B cell (primary cell): Measurements from ENCODE around the gene WDR4. TPM values are rescaled to one million over a fixed set of nuclear protein-coding genes. Genes with fewer than 3 reads are reported as not detected.

ENCODE experiments used
- ATAC-seq: fragments of 200-7000 bp; cut with Tn5 transposase; one replicate; pipeline ENCODE4 v1.10.0; 2021; ENCODE audit warnings: low read depth, mild to moderate bottlenecking, moderate number of reproducible peaks, moderate library complexity
- CTCF ChIA-PET: fragments of 350-600 bp; sonication (Branson Sonifier 250); formaldehyde crosslinking; loops from one replicate; lab custom pipeline; 2021; ENCODE audit warnings: antibody characterized with exemption, inconsistent platforms; lab: Charles Lee
- POLR2A ChIA-PET: fragments of 350-600 bp; sonication (Branson Sonifier 250); formaldehyde crosslinking; loops from one replicate; lab custom pipeline; 2021; ENCODE audit warnings: antibody characterized with exemption; lab: Charles Lee
- DNase-seq: peaks from one replicate; pipeline ENCODE4 v3.0.0; 2013
- H2AFZ ChIP-seq: 2 replicates; pipeline ENCODE4 v1.6.1; 2012; ENCODE audit warnings: mild to moderate bottlenecking, low read depth, low read length; ENCODE audit not compliant: insufficient read depth, poor library complexity, severe bottlenecking
- H3K27ac ChIP-seq, 2 donors: 1 replicate in 1 of 2; 2 replicates in 1 of 2; pipeline ENCODE4 v1.5.1; 2012 to 2013; ENCODE audit warnings: low read length in 2 of 2, mild to moderate bottlenecking in 2 of 2, moderate library complexity in 1 of 2
- H3K27me3 ChIP-seq, 4 experiments: fragments of 200-600 bp in 1 of 4; sonication (generic) in 1 of 4; replicated peaks in 1 of 4; 1 replicate in 2 of 4; 2 replicates in 2 of 4; pipeline versions ENCODE4 v1.6.1 to v1.7.0; 2013 to 2016; ENCODE audit warnings: low read length in 3 of 4, mild to moderate bottlenecking in 2 of 4, mixed read lengths in 1 of 4, moderate library complexity in 1 of 4; ENCODE audit not compliant: insufficient read depth in 4 of 4, control insufficient read depth in 3 of 4; ENCODE audit errors: control extremely low read depth in 1 of 4
- H3K36me3 ChIP-seq, 2 experiments: replicated peaks in 1 of 2; 1 replicate in 1 of 2; 2 replicates in 1 of 2; pipeline versions ENCODE4 v1.6.1 to v1.7.1; 2013; ENCODE audit warnings: low read length in 1 of 2; ENCODE audit not compliant: insufficient read depth in 2 of 2, control insufficient read depth in 1 of 2; ENCODE audit errors: control extremely low read depth in 1 of 2, extremely low read depth in 1 of 2
- H3K4me1 ChIP-seq, 2 donors: fragments of 200-600 bp in 1 of 2; sonication (generic) in 1 of 2; 1 replicate in 1 of 2; 2 replicates in 1 of 2; pipeline versions ENCODE4 v1.5.1 to v1.6.1; 2013 to 2017; ENCODE audit warnings: low read length in 2 of 2; ENCODE audit not compliant: control insufficient read depth in 2 of 2, insufficient read depth in 2 of 2
- H3K4me2 ChIP-seq: replicated peaks from 2 replicates; pipeline ENCODE3; 2012; ENCODE audit warnings: mild to moderate bottlenecking, low read depth, low read length; ENCODE audit not compliant: poor library complexity, severe bottlenecking
- H3K4me3 ChIP-seq, 5 experiments: fragments of 200-600 bp in 1 of 5; sonication (generic) in 1 of 5; 1 replicate in 3 of 5; 2 replicates in 2 of 5; pipeline versions ENCODE4 v1.5.1 to v1.7.0; 2011 to 2016; ENCODE audit warnings: low read length in 4 of 5, mild to moderate bottlenecking in 4 of 5, low read depth in 2 of 5, control low read depth in 1 of 5, moderate library complexity in 1 of 5; ENCODE audit not compliant: insufficient read depth in 1 of 5; ENCODE audit errors: control extremely low read depth in 1 of 5, extremely low read depth in 1 of 5
- H3K79me2 ChIP-seq: fragments of 200-600 bp; sonication (generic); one replicate; pipeline ENCODE4 v1.6.0; 2016; ENCODE audit warnings: low read length; ENCODE audit not compliant: control insufficient read depth, insufficient read depth
- H3K9ac ChIP-seq: fragments of 200-600 bp; sonication (generic); 2 replicates; pipeline ENCODE4 v1.6.1; 2017; ENCODE audit warnings: mild to moderate bottlenecking, low read length, moderate library complexity
- H3K9me3 ChIP-seq, 3 donors: one replicate each; pipeline versions ENCODE4 v1.6.1 to v1.7.1; 2013; ENCODE audit warnings: low read length in 2 of 3; ENCODE audit not compliant: control insufficient read depth in 2 of 3, insufficient read depth in 1 of 3; ENCODE audit errors: control extremely low read depth in 1 of 3
- H4K20me1 ChIP-seq: 2 replicates; pipeline ENCODE4 v1.6.0; 2012; ENCODE audit warnings: mild to moderate bottlenecking, low read length; ENCODE audit not compliant: insufficient read depth, control insufficient read depth, poor library complexity, severe bottlenecking
- H3K27ac Mint-ChIP-seq: one replicate; pipeline ENCODE4 v1.8.0; 2021; ENCODE audit warnings: mixed read lengths
- H3K27me3 Mint-ChIP-seq: one replicate; pipeline ENCODE4 v1.8.0; 2021; ENCODE audit warnings: mixed read lengths
- H3K4me1 Mint-ChIP-seq: one replicate; pipeline ENCODE4 v1.8.0; 2021; ENCODE audit warnings: mixed read lengths
- H3K4me3 Mint-ChIP-seq: one replicate; pipeline ENCODE4 v1.8.0; 2021; ENCODE audit warnings: mixed read lengths
- H3K9me3 Mint-ChIP-seq: one replicate; pipeline ENCODE4 v1.8.0; 2022; ENCODE audit warnings: mixed read lengths; ENCODE audit not compliant: insufficient read depth
- CTCF ChIP-seq: fragments of 200-600 bp; IDR thresholded peaks from one replicate; pipeline ENCODE4 v1.8.0; 2022; ENCODE audit warnings: antibody characterized with exemption, mild to moderate bottlenecking
- EZH2 ChIP-seq: IDR thresholded peaks from 2 replicates; pipeline ENCODE4 v1.6.1; 2012; ENCODE audit warnings: borderline replicate concordance, low read depth, mild to moderate bottlenecking, moderate library complexity, low read length; ENCODE audit not compliant: insufficient read depth, poor library complexity, severe bottlenecking
- WGBS: methylation state at CpG from one replicate; pipeline ENCODE4 v1.1.5; 2013; ENCODE audit warnings: missing lambda C conversion rate; ENCODE audit not compliant: insufficient coverage; 5-methylcytosine and 5-hydroxymethylcytosine counted together
- intact Hi-C: fragments of 100-400 bp; cut with micrococcal nuclease; formaldehyde crosslinking; loops from one replicate; pipeline ENCODE4 v1.10.0; 2022
- polyA plus RNA-seq: library from polyadenylated mRNA; depleted of rRNA; stranded (reverse); fragments of >200 nt; gene quantifications from 2 replicates; pipeline ENCODE4 v1.2.3, GENCODE V29; 2012
- total RNA-seq, 2 donors: library from RNA; stranded (reverse); fragments of 120-200 nt in 1 of 2; gene quantifications; 1 replicate in 1 of 2; 2 replicates in 1 of 2; pipeline versions ENCODE4 v1.2.3 to v1.2.4, GENCODE V29; 2013 to 2022

WDR4 gene
- total and polyA plus RNA-seq, 2 donors (not counting 1 experiment from before 2014, with no cell fraction given), result 17.7 to 40.1 TPM

GRCh38 chr21:42799948-42800347 is 79.4 kb downstream of the WDR4 start:
- H3K4me3 ChIP-seq, result peak overlapping the region in 4 of 5 experiments; percentile 3 to 44 (median 32)
- H2AFZ ChIP-seq, result no peak overlapping the region
- peak; percentile 89 for DNase-seq
- WGBS, result 16% methylated on average over 4 of the region's 5 CpGs
- ChIA-PET POLR2A (no interaction called here), CTCF (interaction anchor here (0.8 kb wide), 1 partner anchor 14 kb away, joined by 3 read pairs; no protein-coding TSS in a partner anchor)
- Mint-ChIP-seq H3K27ac (peak overlapping the region; percentile 88), H3K9me3 (no peaks in the 10 kb centered on the region), H3K4me1 (peaks cover 22% of the 10 kb centered on the region), H3K27me3 (peaks cover 3% of the 10 kb centered on the region), H3K4me3 (peak overlapping the region; percentile 63)
- peaks cover 16 to 17% of the 10 kb centered on the region in 2 donors for H3K4me1 ChIP-seq
- no peaks in the 10 kb centered on the region for H3K27me3 ChIP-seq
- H3K36me3 ChIP-seq, result no peaks in the 10 kb centered on the region
- peak; percentile 98 for ATAC-seq
- H3K27ac ChIP-seq, result peak overlapping the region; percentile 71 to 73
- TF ChIP-seq EZH2, result no peak
- no peak for TF ChIP-seq CTCF
- intact Hi-C loops, result loop anchor here (2.0 kb wide), 1 partner anchor 21 kb away; no protein-coding TSS in a partner anchor
- peaks cover 0 to 4% (median 0%) of the 10 kb centered on the region in 3 donors for H3K9me3 ChIP-seq
- no peaks in the 10 kb centered on the region for H4K20me1 ChIP-seq
- no peaks in the 10 kb centered on the region for H3K79me2 ChIP-seq
- H3K4me2 ChIP-seq, result peak overlapping the region; percentile 67
- peak overlapping the region; percentile 19 for H3K9ac ChIP-seq

DNA sequence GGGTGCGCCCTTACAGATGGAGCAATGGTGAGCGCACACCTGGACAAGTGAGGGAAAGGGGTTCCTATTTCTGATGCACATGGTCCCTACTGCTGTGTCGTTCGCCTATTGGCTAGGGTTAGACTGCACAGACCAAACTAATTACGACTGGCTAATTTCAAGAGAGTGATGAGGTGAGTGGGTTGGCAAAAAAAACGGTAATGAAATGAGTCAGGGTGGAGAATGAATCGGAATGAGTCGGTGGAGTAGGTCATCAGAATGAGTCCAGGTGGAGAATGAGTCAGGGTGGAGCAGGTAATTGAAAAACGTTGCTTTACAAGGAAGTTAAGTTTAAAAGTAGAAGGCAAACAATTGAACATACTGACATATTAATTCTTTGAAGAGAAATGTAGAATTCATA is 79.8 kb downstream of the WDR4 start:
- Histone ChIP-seq H3K4me2 (peak overlapping the region; percentile 67), H2AFZ (no peak overlapping the region), H3K9ac (no peak overlapping the region), H3K36me3 (no peaks in the 10 kb centered on the region), H3K27me3 (no peaks in the 10 kb centered on the region), H4K20me1 (no peaks in the 10 kb centered on the region), H3K79me2 (no peaks in the 10 kb centered on the region), H3K27ac (peak overlapping the region; percentile 66 to 73), H3K4me1 (peaks cover 16 to 17% of the 10 kb centered on the region in 2 donors), H3K4me3 (no peak overlapping the region), H3K9me3 (peaks cover 0 to 4% (median 0%) of the 10 kb centered on the region in 3 donors)
- TF ChIP-seq EZH2 (no peak), CTCF (no peak)
- 72% methylated on average over 8 of the region's 9 CpGs for WGBS
- H3K9me3 Mint-ChIP-seq, result no peaks in the 10 kb centered on the region
- POLR2A ChIA-PET, result no interaction called here
- intact Hi-C loops, result loop anchor here (2.0 kb wide), 1 partner anchor 21 kb away; no protein-coding TSS in a partner anchor
- peak overlapping the region; percentile 42 for H3K4me3 Mint-ChIP-seq
- DNase-seq, result no peak
- CTCF ChIA-PET, result no interaction called here
- H3K27ac Mint-ChIP-seq, result peak overlapping the region; percentile 88
- H3K27me3 Mint-ChIP-seq, result no peaks in the 10 kb centered on the region
- ATAC-seq, result peak; percentile 26
- peaks cover 22% of the 10 kb centered on the region for H3K4me1 Mint-ChIP-seq
